CD14-positive monocyte (primary cell): ENCODE results near the gene TTLL11. TPM values are rescaled to one million over a fixed set of nuclear protein-coding genes. Genes with fewer than 3 reads are reported as not detected.

Experiments
- DNase-seq, 3 donors: peaks; one replicate each; pipeline ENCODE4 v3.0.0-alpha.2; 2011 to 2022
- H2AFZ ChIP-seq: 2 replicates; pipeline ENCODE4 v1.6.0; 2012; ENCODE audit warnings: mild to moderate bottlenecking, low read depth, low read length, inconsistent platforms; ENCODE audit not compliant: insufficient read depth, poor library complexity, severe bottlenecking
- H3K27ac ChIP-seq, 2 donors: 1 replicate in 1 of 2; 2 replicates in 1 of 2; pipeline ENCODE4 v1.5.1; 2012 to 2013; ENCODE audit warnings: low read length in 2 of 2, control low read depth in 1 of 2, inconsistent platforms in 1 of 2, low read depth in 1 of 2, mild to moderate bottlenecking in 1 of 2
- H3K27me3 ChIP-seq, 2 donors: one replicate each; pipeline versions ENCODE4 v1.6.0 to v1.6.1; 2011 to 2013; ENCODE audit warnings: low read length in 2 of 2; ENCODE audit not compliant: control insufficient read depth in 2 of 2, insufficient read depth in 2 of 2
- H3K36me3 ChIP-seq, 2 donors: replicated peaks in 1 of 2; 1 replicate in 1 of 2; 2 replicates in 1 of 2; pipeline versions ENCODE4 v1.5.1 to v1.6.1; 2012 to 2013; ENCODE audit warnings: low read length in 2 of 2, control low read depth in 1 of 2, inconsistent platforms in 1 of 2, mild to moderate bottlenecking in 1 of 2; ENCODE audit not compliant: insufficient read depth in 2 of 2, control insufficient read depth in 1 of 2
- H3K4me1 ChIP-seq, 2 donors: 1 replicate in 1 of 2; 2 replicates in 1 of 2; pipeline versions ENCODE4 v1.5.1 to v1.6.1; 2012 to 2013; ENCODE audit warnings: low read length in 2 of 2, control low read depth in 1 of 2, inconsistent platforms in 1 of 2, mild to moderate bottlenecking in 1 of 2, moderate library complexity in 1 of 2; ENCODE audit not compliant: insufficient read depth in 2 of 2, control insufficient read depth in 1 of 2
- H3K4me2 ChIP-seq: replicated peaks from 2 replicates; pipeline ENCODE3; 2012; ENCODE audit warnings: low read length, moderate library complexity, mild to moderate bottlenecking; ENCODE audit not compliant: poor library complexity, severe bottlenecking; ENCODE audit errors: extremely low read depth
- H3K4me3 ChIP-seq, 3 experiments: fragments of 200-600 bp in 1 of 3; sonication (generic) in 1 of 3; replicated peaks in 1 of 3; 1 replicate in 2 of 3; 2 replicates in 1 of 3; pipeline ENCODE4 v1.5.1; 2011 to 2013; ENCODE audit warnings: low read length in 3 of 3, mild to moderate bottlenecking in 3 of 3, control low read depth in 2 of 3, low read depth in 2 of 3, inconsistent platforms in 1 of 3, moderate library complexity in 1 of 3
- H3K79me2 ChIP-seq: 2 replicates; pipeline ENCODE4 v1.6.0; 2012; ENCODE audit warnings: mild to moderate bottlenecking, control low read depth, inconsistent platforms, low read length, moderate library complexity; ENCODE audit not compliant: insufficient read depth
- H3K9ac ChIP-seq: 2 replicates; pipeline ENCODE4 v1.6.0; 2017; ENCODE audit warnings: low read length, mild to moderate bottlenecking; ENCODE audit not compliant: insufficient read depth, poor library complexity, severe bottlenecking
- H3K9me3 ChIP-seq, 2 donors: replicated peaks in 1 of 2; 1 replicate in 1 of 2; 2 replicates in 1 of 2; pipeline versions ENCODE4 v1.5.1 to v1.6.1; 2012 to 2013; ENCODE audit warnings: low read length in 2 of 2, control low read depth in 1 of 2; ENCODE audit not compliant: control insufficient read depth in 1 of 2, insufficient read depth in 1 of 2
- H4K20me1 ChIP-seq: 2 replicates; pipeline ENCODE4 v1.6.0; 2012; ENCODE audit warnings: mild to moderate bottlenecking, low read length, control low read depth, moderate library complexity; ENCODE audit not compliant: insufficient read depth
- H3K27ac Mint-ChIP-seq, 7 donors: one replicate each; pipeline ENCODE4 v1.8.0; 2020; ENCODE audit warnings: mild to moderate bottlenecking in 7 of 7, mixed read lengths in 7 of 7, moderate library complexity in 6 of 7, inconsistent platforms in 2 of 7
- H3K27me3 Mint-ChIP-seq, 3 donors: one replicate each; pipeline ENCODE4 v1.8.0; 2021 to 2022; ENCODE audit warnings: low read depth in 3 of 3, mild to moderate bottlenecking in 3 of 3, mixed read lengths in 3 of 3, moderate library complexity in 3 of 3, inconsistent platforms in 1 of 3
- H3K36me3 Mint-ChIP-seq, 2 donors: one replicate each; pipeline ENCODE4 v1.8.0; 2020; ENCODE audit warnings: mixed read lengths in 2 of 2, inconsistent platforms in 1 of 2, mild to moderate bottlenecking in 1 of 2
- H3K4me1 Mint-ChIP-seq: one replicate; pipeline ENCODE4 v1.8.0; 2020; ENCODE audit warnings: mild to moderate bottlenecking, mixed read lengths
- H3K4me3 Mint-ChIP-seq, 2 donors: one replicate each; pipeline ENCODE4 v1.8.0; 2020; ENCODE audit warnings: mild to moderate bottlenecking in 2 of 2, mixed read lengths in 2 of 2, moderate library complexity in 1 of 2
- H3K9me3 Mint-ChIP-seq, 7 donors: one replicate each; pipeline ENCODE4 v1.8.0; 2020 to 2022; ENCODE audit warnings: mixed read lengths in 7 of 7, mild to moderate bottlenecking in 6 of 7, moderate library complexity in 6 of 7, inconsistent platforms in 2 of 7
- WGBS: methylation state at CpG from one replicate; pipeline ENCODE4 v1.1.5; 2013; ENCODE audit warnings: missing lambda C conversion rate; ENCODE audit not compliant: insufficient coverage; 5-methylcytosine and 5-hydroxymethylcytosine counted together
- intact Hi-C, 2 donors: fragments of 100-400 bp; cut with micrococcal nuclease; formaldehyde crosslinking; loops; one replicate each; pipeline versions ENCODE4 v1.15.0 to v1.15.1; 2023
- polyA plus RNA-seq, 3 donors: library from polyadenylated mRNA; depleted of rRNA in 1 of 3; unstranded in 2 of 3; stranded (reverse) in 1 of 3; fragments of 300-500 nt in 2 of 3; fragments of >200 nt in 1 of 3; fragmentation: Illumina TruSeq in 2 of 3; gene quantifications; 1 replicate in 2 of 3; 2 replicates in 1 of 3; pipeline ENCODE4 v1.2.3, GENCODE V29; 2012 to 2021
- TF ChIP-seq, protein P1 (sequence below): fragments of 200-600 bp; IDR thresholded peaks from one replicate; pipeline ENCODE4 v1.8.0; 2022; ENCODE audit warnings: antibody characterized with exemption, mild to moderate bottlenecking

TTLL11 gene
- polyA plus RNA-seq, 3 donors = 2.9 to 3.5 (median 3.1) TPM

DNA sequence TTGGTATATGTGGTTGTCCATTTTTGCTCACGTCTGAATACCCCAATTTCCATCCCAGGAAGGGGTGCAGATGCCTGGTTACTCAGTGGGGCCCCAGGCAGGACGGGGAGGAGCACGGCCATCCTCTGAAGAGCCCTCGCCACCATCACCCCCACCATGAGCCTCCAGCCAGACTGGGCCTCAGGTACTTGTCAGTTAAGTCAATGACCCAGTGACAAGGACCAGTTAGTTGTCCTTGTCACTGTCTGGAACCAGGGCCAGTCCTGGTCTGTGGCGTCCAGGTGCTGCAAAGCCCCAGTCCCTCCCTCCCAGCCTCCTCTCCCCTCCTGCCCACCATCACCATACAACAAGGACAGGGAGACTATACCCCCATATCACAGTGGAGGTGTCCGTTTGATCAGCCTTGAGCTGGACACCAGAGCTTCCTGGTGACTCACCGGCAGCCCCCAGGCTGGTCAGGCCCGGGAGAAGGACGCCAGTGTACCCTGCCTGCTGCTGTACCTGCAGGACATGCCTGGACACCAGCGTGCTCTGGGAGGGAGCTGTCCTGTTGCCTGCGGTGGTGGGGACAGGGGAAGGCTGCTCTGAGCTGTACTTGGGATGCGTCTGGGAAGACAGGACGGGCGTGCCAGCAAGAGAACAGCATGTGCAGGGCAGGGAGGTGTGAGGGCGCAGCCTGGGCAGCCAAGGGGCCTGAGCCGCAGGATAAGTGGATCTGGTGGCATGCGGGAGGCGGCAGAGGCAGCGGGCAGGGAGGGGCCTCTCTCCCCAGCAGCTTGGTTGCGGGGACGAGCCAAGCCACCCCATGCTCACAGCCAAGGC, 32.6 kb upstream of the TTLL11 start:
- 76% methylated on average over 19 of the region's 21 CpGs for WGBS

DNA sequence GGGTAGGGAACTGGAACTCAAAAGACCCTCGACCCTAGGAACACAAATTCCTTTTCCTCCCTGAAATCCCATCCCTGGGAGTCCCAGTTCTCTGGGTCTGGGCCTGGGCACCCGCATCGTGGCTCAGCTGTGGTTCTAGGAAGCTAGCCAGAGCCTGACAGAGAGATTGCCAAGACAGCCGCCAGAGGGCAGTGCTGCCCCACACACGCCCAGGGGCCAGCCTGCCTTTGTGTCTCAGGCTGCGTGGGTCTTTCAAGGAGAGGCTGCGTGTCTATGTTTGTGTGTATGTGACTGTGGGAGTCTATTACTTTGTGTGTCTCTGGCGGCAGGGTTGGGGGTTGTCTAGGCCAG, 32.0 kb upstream of the TTLL11 start:
- Histone ChIP-seq H2AFZ (no peak overlapping the region), H3K27me3 (peaks cover 18 to 30% of the 10 kb centered on the region in 2 donors), H3K9me3 (peaks cover 0 to 5% of the 10 kb centered on the region in 2 donors), H3K79me2 (no peaks in the 10 kb centered on the region), H3K36me3 (no peaks in the 10 kb centered on the region), H3K9ac (no peak overlapping the region), H3K4me3 (no peak overlapping the region), H3K27ac (no peak overlapping the region), H3K4me2 (no peak overlapping the region), H3K4me1 (peaks cover 4 to 9% of the 10 kb centered on the region in 2 donors), H4K20me1 (no peaks in the 10 kb centered on the region)
- WGBS = 0% methylated on average over 6 of the region's 8 CpGs
- Mint-ChIP-seq H3K27ac (no peak overlapping the region), H3K27me3 (peaks cover 38 to 43% (median 41%) of the 10 kb centered on the region in 3 donors), H3K4me3 (peak overlapping the region in 1 of 2 donors; percentile 86), H3K36me3 (no peaks in the 10 kb centered on the region), H3K9me3 (peaks cover 0 to 4% (median 1%) of the 10 kb centered on the region in 7 donors), H3K4me1 (peaks cover 12% of the 10 kb centered on the region)
- TF ChIP-seq, protein P1, sequence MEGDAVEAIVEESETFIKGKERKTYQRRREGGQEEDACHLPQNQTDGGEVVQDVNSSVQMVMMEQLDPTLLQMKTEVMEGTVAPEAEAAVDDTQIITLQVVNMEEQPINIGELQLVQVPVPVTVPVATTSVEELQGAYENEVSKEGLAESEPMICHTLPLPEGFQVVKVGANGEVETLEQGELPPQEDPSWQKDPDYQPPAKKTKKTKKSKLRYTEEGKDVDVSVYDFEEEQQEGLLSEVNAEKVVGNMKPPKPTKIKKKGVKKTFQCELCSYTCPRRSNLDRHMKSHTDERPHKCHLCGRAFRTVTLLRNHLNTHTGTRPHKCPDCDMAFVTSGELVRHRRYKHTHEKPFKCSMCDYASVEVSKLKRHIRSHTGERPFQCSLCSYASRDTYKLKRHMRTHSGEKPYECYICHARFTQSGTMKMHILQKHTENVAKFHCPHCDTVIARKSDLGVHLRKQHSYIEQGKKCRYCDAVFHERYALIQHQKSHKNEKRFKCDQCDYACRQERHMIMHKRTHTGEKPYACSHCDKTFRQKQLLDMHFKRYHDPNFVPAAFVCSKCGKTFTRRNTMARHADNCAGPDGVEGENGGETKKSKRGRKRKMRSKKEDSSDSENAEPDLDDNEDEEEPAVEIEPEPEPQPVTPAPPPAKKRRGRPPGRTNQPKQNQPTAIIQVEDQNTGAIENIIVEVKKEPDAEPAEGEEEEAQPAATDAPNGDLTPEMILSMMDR = peak; percentile 88
- intact Hi-C loops = loop anchor here (2.0 to 10.0 kb wide), 4 partner anchors 226 to 690 kb away; no protein-coding TSS in a partner anchor
- DNase-seq = peak; percentile 56 to 66 (median 66)

More for the DNA sequence above, 32.6 kb upstream of the TTLL11 start:
- H3K4me1 ChIP-seq = peaks cover 4 to 9% of the 10 kb centered on the region in 2 donors
- Mint-ChIP-seq H3K36me3 (no peaks in the 10 kb centered on the region), H3K27ac (no peak overlapping the region), H3K27me3 (peaks cover 38 to 45% (median 39%) of the 10 kb centered on the region in 3 donors), H3K9me3 (peaks cover 0 to 4% (median 1%) of the 10 kb centered on the region in 7 donors), H3K4me3 (peak overlapping the region in 1 of 2 donors; percentile 86), H3K4me1 (peaks cover 12% of the 10 kb centered on the region)
- TF ChIP-seq, protein P1 = peak; percentile 43
- no peaks in the 10 kb centered on the region for H3K36me3 ChIP-seq
- H3K79me2 ChIP-seq = no peaks in the 10 kb centered on the region
- H2AFZ ChIP-seq = no peak overlapping the region
- no peak overlapping the region for H3K27ac ChIP-seq
- H3K4me2 ChIP-seq = no peak overlapping the region
- DNase-seq = no peak
- no peaks in the 10 kb centered on the region for H4K20me1 ChIP-seq
- no peak overlapping the region for H3K4me3 ChIP-seq
- H3K9me3 ChIP-seq = peaks cover 0 to 5% of the 10 kb centered on the region in 2 donors
- H3K9ac ChIP-seq = no peak overlapping the region
- intact Hi-C loops = loop anchor here (2.0 to 10.0 kb wide), 4 partner anchors 225 to 689 kb away; no protein-coding TSS in a partner anchor
- peaks cover 18 to 30% of the 10 kb centered on the region in 2 donors for H3K27me3 ChIP-seq
